GM18951 (cell line): Measurements from ENCODE around the gene PDE4D.

Experiments used
- POLR2A ChIP-seq: IDR thresholded peaks from 4 replicates; pipeline ENCODE4 v1.6.1; 2011; ENCODE audit warnings: mild to moderate bottlenecking; ENCODE audit not compliant: insufficient read length, insufficient read depth; ENCODE audit errors: extremely low read depth
- in situ Hi-C: fragments of 300-500 bp; cut with MboI; formaldehyde crosslinking; loops from one replicate; pipeline ENCODE4 v1.12.0; 2022; ENCODE audit warnings: low sequenced_read_pairs, mixed read lengths, inconsistent platforms; ENCODE audit not compliant: unreplicated experiment

Gene PDE4D

GRCh38 chr5:58932057-58932612 is 961.4 kb downstream of the PDE4D start:
- no peak for TF ChIP-seq POLR2A
- in situ Hi-C loops = no loop called here

GRCh38 chr5:58930520-58930919 is 963.0 kb downstream of the PDE4D start:
- TF ChIP-seq POLR2A = no peak
- in situ Hi-C loops = no loop called here

GRCh38 chr5:58929726-58930125 is 963.8 kb downstream of the PDE4D start:
- no peak for TF ChIP-seq POLR2A
- in situ Hi-C loops = no loop called here

- TF ChIP-seq POLR2A = no peak
- in situ Hi-C loops = no loop called here
These were observed 965.6 kb downstream of the PDE4D start for GRCh38 chr5:58927938-58928337.

GRCh38 chr5:58927181-58927580 is 966.3 kb downstream of the PDE4D start:
- in situ Hi-C loops = no loop called here
- TF ChIP-seq POLR2A = no peak

- in situ Hi-C loops = no loop called here
- TF ChIP-seq POLR2A = no peak
These were observed 967.0 kb downstream of the PDE4D start for GRCh38 chr5:58926541-58926935.

- in situ Hi-C loops = no loop called here
- no peak for TF ChIP-seq POLR2A
These were observed 967.6 kb downstream of the PDE4D start for GRCh38 chr5:58925627-58926540.

- in situ Hi-C loops = no loop called here
- no peak for TF ChIP-seq POLR2A
These were observed 969.2 kb downstream of the PDE4D start for GRCh38 chr5:58924306-58924705.

GRCh38 chr5:58923355-58923754 is 970.2 kb downstream of the PDE4D start:
- in situ Hi-C loops = no loop called here
- TF ChIP-seq POLR2A = no peak

- TF ChIP-seq POLR2A = no peak
- in situ Hi-C loops = no loop called here
These were observed 970.9 kb downstream of the PDE4D start for GRCh38 chr5:58922461-58923171.

GRCh38 chr5:58921159-58921558 is 972.4 kb downstream of the PDE4D start:
- no peak for TF ChIP-seq POLR2A
- in situ Hi-C loops = no loop called here

- in situ Hi-C loops = no loop called here
- no peak for TF ChIP-seq POLR2A
These were observed 973.7 kb downstream of the PDE4D start for GRCh38 chr5:58919833-58920232.
